Common myeloid progenitor, CD34-positive (primary cell): ENCODE data around the gene FOXO1.

Experiments
- CTCF ChIA-PET: fragments of 350-600 bp; sonication (Branson Sonifier 250); formaldehyde crosslinking; loops from one replicate; lab custom pipeline; 2021; ENCODE audit warnings: antibody characterized with exemption; lab: Charles Lee
- POLR2A ChIA-PET: fragments of 350-600 bp; sonication (Branson Sonifier 250); formaldehyde crosslinking; loops from one replicate; lab custom pipeline; 2021; ENCODE audit warnings: antibody characterized with exemption; lab: Charles Lee
- DNase-seq, 3 donors: peaks; one replicate each; pipeline versions ENCODE4 v3.0.0 to v3.0.0-alpha.2; 2013
- H3K27ac ChIP-seq, 2 experiments: 1 replicate in 1 of 2; 2 replicates in 1 of 2; pipeline ENCODE4 v1.7.0; 2013; ENCODE audit warnings: inconsistent platforms in 2 of 2, low read length in 2 of 2, mild to moderate bottlenecking in 2 of 2, low read depth in 1 of 2, moderate library complexity in 1 of 2; ENCODE audit not compliant: severe bottlenecking in 2 of 2, insufficient read depth in 1 of 2, poor library complexity in 1 of 2
- H3K27me3 ChIP-seq, 5 experiments: replicated peaks in 2 of 5; 1 replicate in 3 of 5; 2 replicates in 2 of 5; pipeline versions ENCODE4 v1.6.1 to v1.7.0; 2013; ENCODE audit warnings: low read length in 4 of 5, mild to moderate bottlenecking in 2 of 5, moderate library complexity in 2 of 5, inconsistent platforms in 1 of 5; ENCODE audit not compliant: insufficient read depth in 5 of 5, control insufficient read depth in 4 of 5
- H3K36me3 ChIP-seq, 4 experiments: 1 replicate in 2 of 4; 2 replicates in 2 of 4; pipeline versions ENCODE4 v1.6.1 to v1.7.0; 2013; ENCODE audit warnings: low read length in 3 of 4, control low read depth in 1 of 4, mild to moderate bottlenecking in 1 of 4; ENCODE audit not compliant: control insufficient read depth in 4 of 4, insufficient read depth in 4 of 4
- H3K4me1 ChIP-seq, 4 experiments: 1 replicate in 3 of 4; 2 replicates in 1 of 4; pipeline versions ENCODE4 v1.6.1 to v1.7.1; 2013; ENCODE audit warnings: low read length in 3 of 4, mild to moderate bottlenecking in 3 of 4, control low read depth in 1 of 4, inconsistent platforms in 1 of 4, moderate library complexity in 1 of 4; ENCODE audit not compliant: control insufficient read depth in 4 of 4, insufficient read depth in 4 of 4; ENCODE audit errors: control extremely low read depth in 1 of 4
- H3K4me3 ChIP-seq, 7 experiments: 1 replicate in 4 of 7; 2 replicates in 3 of 7; pipeline versions ENCODE4 v1.5.1 to v1.7.0; 2013; ENCODE audit warnings: mild to moderate bottlenecking in 7 of 7, low read length in 6 of 7, moderate library complexity in 6 of 7, inconsistent platforms in 2 of 7, low read depth in 2 of 7, control low read depth in 1 of 7; ENCODE audit not compliant: insufficient read depth in 4 of 7, control insufficient read depth in 1 of 7; ENCODE audit errors: extremely low read depth in 1 of 7
- H3K9me3 ChIP-seq, 5 experiments: 1 replicate in 4 of 5; 2 replicates in 1 of 5; pipeline versions ENCODE4 v1.6.1 to v1.7.1; 2013; ENCODE audit warnings: low read length in 4 of 5, mild to moderate bottlenecking in 2 of 5, inconsistent platforms in 1 of 5, low read depth in 1 of 5, moderate library complexity in 1 of 5; ENCODE audit not compliant: control insufficient read depth in 4 of 5, insufficient read depth in 2 of 5; ENCODE audit errors: control extremely low read depth in 1 of 5
- WGBS: methylation state at CpG from one replicate; pipeline ENCODE4 v1.1.5; 2013; ENCODE audit not compliant: insufficient coverage; 5-methylcytosine and 5-hydroxymethylcytosine counted together

FOXO1 gene

DNA sequence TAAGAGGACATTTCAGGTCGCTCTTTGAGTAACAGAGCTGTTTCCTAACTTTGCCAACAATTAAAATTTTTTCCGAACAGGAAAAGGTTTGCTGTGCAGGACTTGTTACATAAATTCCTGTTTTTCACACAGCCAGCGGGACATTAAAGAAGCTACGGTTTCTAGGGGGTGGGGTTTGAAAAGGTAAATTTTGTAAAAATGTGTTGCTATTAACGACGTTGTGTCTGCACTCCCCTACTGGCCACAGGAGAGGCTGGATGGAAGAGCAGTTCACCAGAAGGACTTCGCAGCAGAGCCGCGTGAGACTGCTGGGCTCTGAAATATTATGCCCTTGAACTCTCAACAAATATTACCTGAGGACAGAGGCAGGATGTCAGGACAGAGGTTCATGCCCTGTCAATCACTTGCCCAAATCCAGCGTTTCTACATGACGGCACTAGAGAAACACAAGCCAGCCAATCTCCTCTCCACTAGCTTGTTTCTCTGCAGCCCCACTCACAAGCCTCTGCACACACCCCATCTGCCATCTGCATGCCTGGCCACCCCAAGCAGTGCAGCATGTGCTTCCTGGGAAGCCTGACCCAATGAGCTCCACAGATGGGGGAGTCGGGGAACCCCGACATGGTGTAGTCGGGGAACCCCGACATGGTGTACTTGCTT, 102.0 kb downstream of the FOXO1 start:
- H3K9me3 ChIP-seq = no peaks in the 10 kb centered on the region
- 19% methylated on average over 15 of the region's 15 CpGs for WGBS
- POLR2A ChIA-PET = interaction anchor here (0.6 to 1.2 kb wide), 3 partner anchors 44 to 87 kb away, joined by 3 to 5 read pairs (median 3); no protein-coding TSS in a partner anchor
- H3K4me3 ChIP-seq = peak overlapping the region in 5 of 7 experiments; percentile 8 to 60 (median 42)
- DNase-seq = peak in 2 of 3 donors; percentile 64 to 66
- peaks cover 9 to 40% (median 28%) of the 10 kb centered on the region in 4 experiments for H3K4me1 ChIP-seq
- no peaks in the 10 kb centered on the region for H3K27me3 ChIP-seq
- H3K36me3 ChIP-seq = peaks cover 0 to 6% (median 1%) of the 10 kb centered on the region in 4 experiments
- H3K27ac ChIP-seq = no peak overlapping the region
- CTCF ChIA-PET = interaction anchor here (0.7 to 2.2 kb wide), 9 partner anchors 10 to 504 kb away, joined by 3 to 9 read pairs (median 4); no protein-coding TSS in a partner anchor

DNA sequence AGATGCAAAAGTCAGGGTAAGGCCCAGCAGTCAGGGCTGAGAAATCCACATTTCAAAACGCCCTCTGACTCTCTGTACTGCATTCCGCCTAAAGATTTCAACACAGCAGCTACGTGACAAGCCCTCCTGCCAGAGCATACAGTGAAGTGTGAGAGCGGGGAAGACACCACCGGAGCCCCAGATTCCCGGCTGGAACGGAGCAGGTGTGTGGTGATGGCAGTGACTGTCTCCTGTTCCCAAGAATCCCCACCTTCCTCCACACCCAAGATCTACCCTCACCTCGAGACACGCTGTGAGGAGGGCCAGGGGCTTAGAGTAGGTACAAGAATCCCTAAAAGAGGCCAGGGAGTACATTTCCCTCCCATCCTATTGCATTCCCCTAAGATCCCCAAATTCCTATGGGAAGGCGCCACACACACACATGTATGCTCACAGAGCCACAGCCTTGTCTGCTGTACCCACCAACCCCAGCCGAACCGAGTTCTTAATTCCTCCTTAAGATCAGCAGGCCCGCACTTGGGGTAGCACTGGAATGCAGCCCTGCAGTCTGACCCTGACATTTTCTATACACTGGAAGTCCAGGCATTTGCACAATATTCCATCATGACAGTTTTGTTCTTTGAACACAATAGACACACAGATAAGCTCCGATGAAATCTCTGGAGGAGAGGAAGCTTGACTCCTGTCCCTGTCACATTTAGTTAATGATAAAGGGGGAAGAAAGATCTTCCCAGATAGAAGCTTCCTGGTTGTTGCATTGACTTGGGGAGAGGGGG, 102.9 kb downstream of the FOXO1 start:
- Histone ChIP-seq H3K27me3 (no peaks in the 10 kb centered on the region), H3K36me3 (peaks cover 0 to 6% (median 1%) of the 10 kb centered on the region in 4 experiments), H3K27ac (no peak overlapping the region), H3K9me3 (no peaks in the 10 kb centered on the region), H3K4me1 (peaks cover 10 to 45% (median 30%) of the 10 kb centered on the region in 4 experiments), H3K4me3 (peak overlapping the region in 2 of 7 experiments; percentile 16 to 60)
- ChIA-PET POLR2A (interaction anchor here (0.6 kb wide), 1 partner anchor 45 kb away, joined by 3 read pairs; no protein-coding TSS in a partner anchor), CTCF (interaction anchor here (0.7 to 2.2 kb wide), 7 partner anchors 9 to 503 kb away, joined by 3 to 9 read pairs (median 4); no protein-coding TSS in a partner anchor)
- DNase-seq = no peak
- 90% methylated on average over 4 of the region's 14 CpGs for WGBS

DNA sequence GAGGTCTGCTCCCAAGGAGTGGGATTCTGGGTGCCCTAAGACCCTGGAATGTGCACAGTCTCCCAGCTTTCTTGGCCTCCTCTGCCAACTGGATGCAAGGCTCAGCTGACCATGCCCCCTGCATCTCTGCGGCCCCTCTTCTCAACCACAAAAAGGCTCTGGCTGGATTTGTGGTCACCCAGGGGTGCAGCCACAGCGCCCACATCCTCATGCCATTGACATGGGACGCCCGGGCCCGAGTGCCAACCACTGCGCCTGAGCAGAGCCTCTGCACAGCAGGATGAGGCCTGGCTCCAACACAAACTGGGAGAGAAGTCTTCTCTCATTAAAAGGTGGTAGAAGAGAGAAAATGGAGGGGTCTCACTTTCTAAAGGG, 103.5 kb downstream of the FOXO1 start:
- WGBS = 8% methylated on average over 6 of the region's 6 CpGs
- H3K36me3 ChIP-seq = peaks cover 0 to 6% (median 1%) of the 10 kb centered on the region in 4 experiments
- DNase-seq = peak in 2 of 3 donors; percentile 59 to 67
- POLR2A ChIA-PET = interaction anchor here (0.6 kb wide), 1 partner anchor 194 kb away, joined by 3 read pairs; no protein-coding TSS in a partner anchor
- no peaks in the 10 kb centered on the region for H3K9me3 ChIP-seq
- H3K27me3 ChIP-seq = no peaks in the 10 kb centered on the region
- H3K4me3 ChIP-seq = no peak overlapping the region
- CTCF ChIA-PET = interaction anchor here (1.6 kb wide), 1 partner anchor 18 kb away, joined by 3 read pairs; no protein-coding TSS in a partner anchor
- H3K27ac ChIP-seq = no peak overlapping the region
- H3K4me1 ChIP-seq = peaks cover 11 to 51% (median 31%) of the 10 kb centered on the region in 4 experiments

DNA sequence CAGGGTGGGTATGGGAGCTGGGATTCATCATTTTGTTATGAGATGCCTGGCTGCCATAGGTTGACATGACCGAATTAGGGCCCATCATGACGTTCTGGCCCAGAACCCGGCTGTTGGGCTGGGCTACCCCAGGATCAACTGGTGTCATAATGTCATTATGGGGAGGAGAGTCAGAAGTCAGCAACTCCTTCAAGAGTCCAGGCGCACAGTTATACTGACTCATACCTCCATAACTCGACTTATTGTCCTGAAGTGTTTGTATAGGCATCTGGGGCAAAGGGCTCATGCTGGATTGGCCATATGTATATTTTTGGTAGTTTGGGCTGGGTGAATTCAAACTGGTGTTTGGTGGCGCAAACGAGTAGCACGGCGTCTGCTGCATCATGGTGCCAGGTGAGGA, 106.5 kb downstream of the FOXO1 start:
- DNase-seq = no peak
- Histone ChIP-seq H3K4me3 (no peak overlapping the region), H3K36me3 (peaks cover 0 to 6% (median 1%) of the 10 kb centered on the region in 4 experiments), H3K27me3 (no peaks in the 10 kb centered on the region), H3K27ac (no peak overlapping the region), H3K4me1 (peaks cover 11 to 52% (median 28%) of the 10 kb centered on the region in 4 experiments), H3K9me3 (no peaks in the 10 kb centered on the region)
- 97% methylated on average over 7 of the region's 9 CpGs for WGBS
- ChIA-PET POLR2A (no interaction called here), CTCF (no interaction called here)

DNA sequence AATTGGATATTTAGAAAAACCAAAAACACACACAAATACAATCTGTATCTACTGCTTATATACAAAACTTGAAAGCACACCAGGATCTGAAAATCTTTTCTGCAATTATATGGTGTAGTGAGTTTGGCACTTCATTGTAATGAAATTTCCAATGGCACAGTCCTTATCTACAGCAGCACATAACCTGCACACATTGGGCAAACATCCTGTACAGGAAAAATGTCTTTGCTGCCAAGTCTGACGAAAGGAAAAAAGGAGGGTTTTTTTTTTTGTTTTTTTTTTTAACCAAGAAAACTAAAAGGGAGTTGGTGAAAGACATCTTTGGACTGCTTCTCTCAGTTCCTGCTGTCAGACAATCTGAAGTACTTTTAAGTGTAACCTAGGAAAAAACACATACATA, 107.8 kb downstream of the FOXO1 start:
- ChIA-PET CTCF (interaction anchor here (0.7 to 1.0 kb wide), 3 partner anchors 10 to 46 kb away, joined by 3 to 4 read pairs (median 3); no protein-coding TSS in a partner anchor), POLR2A (no interaction called here)

DNA sequence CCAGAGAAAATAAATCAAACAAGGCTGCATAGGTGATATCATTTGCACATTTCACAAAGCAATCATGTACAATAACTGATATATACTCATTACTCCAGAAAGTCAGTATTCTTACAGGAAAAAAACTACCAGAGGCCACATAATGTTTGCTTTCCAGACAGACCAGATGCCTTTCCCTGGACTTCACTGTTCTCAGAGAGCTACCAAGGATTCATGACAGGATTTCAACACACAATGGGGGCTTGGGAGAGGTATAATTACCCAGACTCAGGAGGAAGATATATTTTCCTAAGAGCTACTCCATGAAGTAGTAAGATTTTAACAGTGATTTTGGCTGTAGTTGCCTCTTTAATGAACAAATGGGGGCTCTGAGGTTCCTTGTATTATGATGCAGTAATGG, 110.0 kb downstream of the FOXO1 start:
- ChIA-PET POLR2A (no interaction called here), CTCF (interaction anchor here (1.0 kb wide), 1 partner anchor 314 kb away, joined by 3 read pairs; no protein-coding TSS in a partner anchor)
- DNase-seq = no peak
- H3K27me3 ChIP-seq = no peaks in the 10 kb centered on the region
- H3K27ac ChIP-seq = no peak overlapping the region
- peaks cover 0 to 6% (median 1%) of the 10 kb centered on the region in 4 experiments for H3K36me3 ChIP-seq
- peaks cover 0 to 26% (median 8%) of the 10 kb centered on the region in 4 experiments for H3K4me1 ChIP-seq
- H3K4me3 ChIP-seq = no peak overlapping the region
- no peaks in the 10 kb centered on the region for H3K9me3 ChIP-seq

More for the DNA sequence above, 107.8 kb downstream of the FOXO1 start:
- H3K27me3 ChIP-seq = no peaks in the 10 kb centered on the region
- no peaks in the 10 kb centered on the region for H3K9me3 ChIP-seq
- no CpG with 5 or more reads among the region's 1 CpG for WGBS
- H3K4me1 ChIP-seq = peaks cover 8 to 40% (median 19%) of the 10 kb centered on the region in 4 experiments
- peak; percentile 52 to 84 (median 79) for DNase-seq
- peaks cover 0 to 6% (median 1%) of the 10 kb centered on the region in 4 experiments for H3K36me3 ChIP-seq
- no peak overlapping the region for H3K27ac ChIP-seq
- H3K4me3 ChIP-seq = peak overlapping the region in 1 of 7 experiments; percentile 17
